ENCODE results near the gene SNX18. TPM values are rescaled to one million over a fixed set of nuclear protein-coding genes. Genes with fewer than 3 reads are reported as not detected.
A peak's percentile ranks its signal among the peaks of the same experiment; 100 is the strongest.

SNX18 gene
- total and polyA plus RNA-seq, 2 of the 4 experiments (the other 2 are of a cell fraction) = 31.2 to 50.0 TPM

DNA sequence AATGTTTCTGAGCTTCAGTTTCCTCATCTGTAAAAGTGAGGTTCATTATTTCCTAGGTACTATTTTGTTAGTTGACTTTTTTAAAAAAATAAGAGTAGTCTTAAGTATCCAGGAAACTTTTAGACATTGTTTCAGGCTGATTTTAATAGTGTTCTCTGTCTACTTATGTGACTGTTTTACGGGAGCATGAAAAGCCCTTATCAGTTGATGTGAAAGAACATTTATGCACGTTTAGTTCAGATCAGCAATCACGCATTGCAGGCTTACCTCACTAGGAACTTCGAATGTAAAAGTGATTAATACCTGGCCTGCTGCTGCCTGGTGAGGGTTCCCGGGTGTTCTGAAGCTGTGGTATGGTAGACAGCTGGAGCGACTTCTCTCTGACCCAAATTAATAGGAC lies 8.1 kb downstream of the SNX18 start:
- H2BK20ac ChIP-seq (ENCODE audit: low read depth, low read length) = no peak overlapping the region
- no peak overlapping the region for H3K56ac ChIP-seq (ENCODE audit: extremely low read depth, insufficient read depth, low read length)
- no peak overlapping the region for H2AK5ac ChIP-seq (ENCODE audit: low read depth, low read length)
- H4K5ac ChIP-seq (ENCODE audit: low read depth, low read length) = no peak overlapping the region
- BruUV-seq (replicated peaks) = no TSS peak
- H4K8ac ChIP-seq (ENCODE audit: low read depth in 2 of 2, low read length in 2 of 2) = no peak overlapping the region
- dilution Hi-C loops (cut with HindIII; ENCODE audit: low sequenced_read_pairs, unreplicated experiment) (no loop called here), in situ Hi-C loops (cut with MboI; ENCODE audit: low sequenced_read_pairs) (loop anchor here (5.0 to 10.0 kb wide), 2 partner anchors 317 to 629 kb away; no protein-coding TSS in a partner anchor), intact Hi-C loops (cut with micrococcal nuclease) (no loop called here)
- no peak overlapping the region for H2BK5ac ChIP-seq (ENCODE audit: low read depth, low read length, poor library complexity, severe bottlenecking)
- no peak overlapping the region for H3K18ac ChIP-seq (ENCODE audit: low read depth, low read length)
- no peak overlapping the region for H2AFZ ChIP-seq (replicated peaks; ENCODE audit: low read length, poor library complexity)
- H2AK9ac ChIP-seq (replicated peaks; ENCODE audit: low read depth, low read length, poor library complexity) = no peak overlapping the region
- WGBS, 2 experiments (ENCODE audit: extremely low coverage in 2 of 2, insufficient read length in 1 of 2) = 75% methylated on average over 2 of the region's 6 CpGs; no CpG with 5 or more reads in 1 of the 2 experiments
- peaks cover 0 to 70% of the 10 kb centered on the region in 2 experiments; a peak in 2 of 4 replicates for H3K79me1 ChIP-seq (ENCODE audit: low read depth in 1 of 2, low read length in 2 of 2)
- H3K27ac ChIP-seq (ENCODE audit: insufficient read depth, low read length) = no peak overlapping the region
- H4K20me1 ChIP-seq (ENCODE audit: insufficient read depth, low read length) = peaks cover 97% of the 10 kb centered on the region
- TF ChIP-seq, protein P1, sequence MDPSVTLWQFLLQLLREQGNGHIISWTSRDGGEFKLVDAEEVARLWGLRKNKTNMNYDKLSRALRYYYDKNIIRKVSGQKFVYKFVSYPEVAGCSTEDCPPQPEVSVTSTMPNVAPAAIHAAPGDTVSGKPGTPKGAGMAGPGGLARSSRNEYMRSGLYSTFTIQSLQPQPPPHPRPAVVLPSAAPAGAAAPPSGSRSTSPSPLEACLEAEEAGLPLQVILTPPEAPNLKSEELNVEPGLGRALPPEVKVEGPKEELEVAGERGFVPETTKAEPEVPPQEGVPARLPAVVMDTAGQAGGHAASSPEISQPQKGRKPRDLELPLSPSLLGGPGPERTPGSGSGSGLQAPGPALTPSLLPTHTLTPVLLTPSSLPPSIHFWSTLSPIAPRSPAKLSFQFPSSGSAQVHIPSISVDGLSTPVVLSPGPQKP (IDR thresholded peaks at IDR 0.05; ENCODE audit: borderline replicate concordance, low read depth, low read length) = no peak
- TF ChIP-seq, protein P2, sequence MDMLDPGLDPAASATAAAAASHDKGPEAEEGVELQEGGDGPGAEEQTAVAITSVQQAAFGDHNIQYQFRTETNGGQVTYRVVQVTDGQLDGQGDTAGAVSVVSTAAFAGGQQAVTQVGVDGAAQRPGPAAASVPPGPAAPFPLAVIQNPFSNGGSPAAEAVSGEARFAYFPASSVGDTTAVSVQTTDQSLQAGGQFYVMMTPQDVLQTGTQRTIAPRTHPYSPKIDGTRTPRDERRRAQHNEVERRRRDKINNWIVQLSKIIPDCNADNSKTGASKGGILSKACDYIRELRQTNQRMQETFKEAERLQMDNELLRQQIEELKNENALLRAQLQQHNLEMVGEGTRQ (IDR thresholded peaks at IDR 0.05; ENCODE audit: low read depth, low read length) = no peak
- TF ChIP-seq MAZ (IDR thresholded peaks at IDR 0.05; ENCODE audit: borderline replicate concordance, low read depth, low read length) (no peak), FOS (IDR thresholded peaks at IDR 0.05; ENCODE audit: low read depth, low read length) (no peak), CHD1 (IDR thresholded peaks at IDR 0.05; ENCODE audit: low read depth, low read length) (no peak), RFX5 (IDR thresholded peaks at IDR 0.05; ENCODE audit: low read depth, low read length) (no peak), NFE2L2 (IDR thresholded peaks at IDR 0.05; ENCODE audit: low read depth, low read length) (no peak), RCOR1 (IDR thresholded peaks at IDR 0.05; ENCODE audit: insufficient replicate concordance, low read length) (no peak)
- TF ChIP-seq, protein P3, sequence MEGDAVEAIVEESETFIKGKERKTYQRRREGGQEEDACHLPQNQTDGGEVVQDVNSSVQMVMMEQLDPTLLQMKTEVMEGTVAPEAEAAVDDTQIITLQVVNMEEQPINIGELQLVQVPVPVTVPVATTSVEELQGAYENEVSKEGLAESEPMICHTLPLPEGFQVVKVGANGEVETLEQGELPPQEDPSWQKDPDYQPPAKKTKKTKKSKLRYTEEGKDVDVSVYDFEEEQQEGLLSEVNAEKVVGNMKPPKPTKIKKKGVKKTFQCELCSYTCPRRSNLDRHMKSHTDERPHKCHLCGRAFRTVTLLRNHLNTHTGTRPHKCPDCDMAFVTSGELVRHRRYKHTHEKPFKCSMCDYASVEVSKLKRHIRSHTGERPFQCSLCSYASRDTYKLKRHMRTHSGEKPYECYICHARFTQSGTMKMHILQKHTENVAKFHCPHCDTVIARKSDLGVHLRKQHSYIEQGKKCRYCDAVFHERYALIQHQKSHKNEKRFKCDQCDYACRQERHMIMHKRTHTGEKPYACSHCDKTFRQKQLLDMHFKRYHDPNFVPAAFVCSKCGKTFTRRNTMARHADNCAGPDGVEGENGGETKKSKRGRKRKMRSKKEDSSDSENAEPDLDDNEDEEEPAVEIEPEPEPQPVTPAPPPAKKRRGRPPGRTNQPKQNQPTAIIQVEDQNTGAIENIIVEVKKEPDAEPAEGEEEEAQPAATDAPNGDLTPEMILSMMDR (conservative IDR thresholded peaks at IDR 0.05; ENCODE audit: low read depth, low read length) = no peak
- ChIA-PET CTCF (no interaction called here), POLR2A (ENCODE audit: unreplicated experiment) (no interaction called here)
- peaks cover 30% of the 10 kb centered on the region for H3K9me1 ChIP-seq (ENCODE audit: insufficient read depth, low read length)
- H3K4me1 ChIP-seq (ENCODE audit: control insufficient read depth, insufficient read depth, low read length) = peaks cover 29% of the 10 kb centered on the region
- H3K4me2 ChIP-seq (ENCODE audit: low read depth, low read length) = peak overlapping the region; percentile 24
- no peaks in the 10 kb centered on the region for H3K9me3 ChIP-seq (ENCODE audit: control insufficient read depth, insufficient read depth, low read length)
- H3K14ac ChIP-seq (replicated peaks; ENCODE audit: low read depth, low read length) = no peak overlapping the region
- H3K4me3 ChIP-seq (ENCODE audit: insufficient read depth, low read depth, low read length) = no peak overlapping the region
- no peak overlapping the region for H4K91ac ChIP-seq (ENCODE audit: insufficient read depth, low read depth, low read length)
- ATAC-seq (ENCODE audit: low read depth) (no peak), DNase-seq (no peak)
- H3K27me3 ChIP-seq (ENCODE audit: control insufficient read depth, insufficient read depth, low read length) = no peaks in the 10 kb centered on the region
- H3K36me3 ChIP-seq (ENCODE audit: control insufficient read depth, insufficient read depth, low read length) = peaks cover 38% of the 10 kb centered on the region
- H3K23ac ChIP-seq (ENCODE audit: low read depth, low read length) = peak overlapping the region; percentile 70; the same call in 1 of the 2 replicates
- H2BK120ac ChIP-seq (ENCODE audit: low read depth, low read length) = no peak overlapping the region
- no peak overlapping the region for H2BK15ac ChIP-seq (ENCODE audit: low read depth, low read length)
- H3K9ac ChIP-seq (ENCODE audit: low read depth, low read length) = no peak overlapping the region
- no peak overlapping the region; the same call in 1 of the 2 replicates for H3K4ac ChIP-seq (ENCODE audit: low read depth, low read length)
